Measurements from ENCODE around the gene RSRP1. TPM values are rescaled to one million over a fixed set of nuclear protein-coding genes. Genes with fewer than 3 reads are reported as not detected.
A peak's percentile ranks its signal among the peaks of the same experiment; 100 is the strongest.
"Not testable (repeated sequence)": the region's sequence is repeated elsewhere in the genome, so short reads cannot be mapped to it uniquely, and the experiment has no call there.

RSRP1 gene
- total RNA-seq, 1 experiment from 2014 or later, result 82.9 TPM

DNA sequence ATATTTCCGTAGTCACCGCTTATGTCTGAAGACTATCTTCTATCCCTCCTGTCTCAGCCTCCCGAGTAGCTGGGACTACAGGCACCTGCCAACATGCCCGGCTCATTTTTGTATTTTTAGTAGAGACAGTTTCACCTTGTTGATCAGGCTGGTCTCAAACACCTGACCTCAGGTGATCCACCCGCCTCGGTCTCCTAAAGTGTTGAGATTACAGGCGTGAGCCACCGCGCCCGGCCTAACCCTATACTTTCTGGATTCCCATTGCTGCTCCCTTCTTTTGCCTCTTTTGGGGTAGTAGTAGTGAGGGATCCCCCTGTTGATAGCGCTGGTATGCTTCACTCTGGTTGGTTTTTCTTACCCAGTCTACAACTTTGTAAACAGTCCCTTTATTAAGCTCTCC is 9.2 kb downstream of the RSRP1 start:
- no peak for DNase-seq (ENCODE audit: low read depth, low spot score)
- BruUV-seq (replicated peaks), result no TSS peak
- Histone ChIP-seq H3K9ac (ENCODE audit: low read length) (no peak overlapping the region), H3K27me3 (ENCODE audit: insufficient read depth, low read length) (no peaks in the 10 kb centered on the region), H3K4me3 (replicated peaks in 1 of 2; ENCODE audit: low read depth in 1 of 2, low read length in 2 of 2) (no peak overlapping the region), H3K4me1 (ENCODE audit: control insufficient read depth in 1 of 2, insufficient read depth in 2 of 2, low read length in 2 of 2) (peaks cover 34 to 46% of the 10 kb centered on the region in 2 experiments), H3K4me2 (ENCODE audit: low read length) (no peak overlapping the region), H3K79me2 (ENCODE audit: insufficient read depth, low read length) (peaks cover 29% of the 10 kb centered on the region), H3K27ac (ENCODE audit: low read depth, low read length) (peak overlapping the region; percentile 28; the same call in 1 of the 2 replicates), H2AFZ (ENCODE audit: low read depth, low read length, poor library complexity, severe bottlenecking) (no peak overlapping the region), H3K9me3 (ENCODE audit: control insufficient read depth in 1 of 2, insufficient read depth in 1 of 2, low read depth in 1 of 2, low read length in 2 of 2) (no peaks in the 10 kb centered on the region), H3K36me3 (ENCODE audit: control insufficient read depth in 1 of 2, insufficient read depth in 2 of 2, low read length in 2 of 2) (peaks cover 4 to 11% of the 10 kb centered on the region in 2 experiments; a peak in 3 of 4 replicates), H4K20me1 (ENCODE audit: insufficient read depth) (no peaks in the 10 kb centered on the region), H3K9me2 (ENCODE audit: insufficient read depth) (no peaks in the 10 kb centered on the region)
- intact Hi-C loops (cut with micrococcal nuclease), result no loop called here
- CTCF ChIA-PET, result no interaction called here
- ATAC-seq, result no peak
- POLR2A ChIA-PET, result interaction anchor here (1.1 to 1.7 kb wide), 2 partner anchors 9 kb away, joined by 3 to 7 read pairs; partner anchors contain the start of gene RSRP1
- TF ChIP-seq POLR2AphosphoS5 (IDR thresholded peaks at IDR 0.05; ENCODE audit: low read depth, low read length), result no peak
- TF ChIP-seq EGR1 (IDR thresholded peaks at IDR 0.05; ENCODE audit: low read depth), result no peak
- no peak for TF ChIP-seq YY1 (IDR thresholded peaks at IDR 0.05; ENCODE audit: extremely low read depth, insufficient replicate concordance, low read depth, low read length)
- TF ChIP-seq, protein P1, sequence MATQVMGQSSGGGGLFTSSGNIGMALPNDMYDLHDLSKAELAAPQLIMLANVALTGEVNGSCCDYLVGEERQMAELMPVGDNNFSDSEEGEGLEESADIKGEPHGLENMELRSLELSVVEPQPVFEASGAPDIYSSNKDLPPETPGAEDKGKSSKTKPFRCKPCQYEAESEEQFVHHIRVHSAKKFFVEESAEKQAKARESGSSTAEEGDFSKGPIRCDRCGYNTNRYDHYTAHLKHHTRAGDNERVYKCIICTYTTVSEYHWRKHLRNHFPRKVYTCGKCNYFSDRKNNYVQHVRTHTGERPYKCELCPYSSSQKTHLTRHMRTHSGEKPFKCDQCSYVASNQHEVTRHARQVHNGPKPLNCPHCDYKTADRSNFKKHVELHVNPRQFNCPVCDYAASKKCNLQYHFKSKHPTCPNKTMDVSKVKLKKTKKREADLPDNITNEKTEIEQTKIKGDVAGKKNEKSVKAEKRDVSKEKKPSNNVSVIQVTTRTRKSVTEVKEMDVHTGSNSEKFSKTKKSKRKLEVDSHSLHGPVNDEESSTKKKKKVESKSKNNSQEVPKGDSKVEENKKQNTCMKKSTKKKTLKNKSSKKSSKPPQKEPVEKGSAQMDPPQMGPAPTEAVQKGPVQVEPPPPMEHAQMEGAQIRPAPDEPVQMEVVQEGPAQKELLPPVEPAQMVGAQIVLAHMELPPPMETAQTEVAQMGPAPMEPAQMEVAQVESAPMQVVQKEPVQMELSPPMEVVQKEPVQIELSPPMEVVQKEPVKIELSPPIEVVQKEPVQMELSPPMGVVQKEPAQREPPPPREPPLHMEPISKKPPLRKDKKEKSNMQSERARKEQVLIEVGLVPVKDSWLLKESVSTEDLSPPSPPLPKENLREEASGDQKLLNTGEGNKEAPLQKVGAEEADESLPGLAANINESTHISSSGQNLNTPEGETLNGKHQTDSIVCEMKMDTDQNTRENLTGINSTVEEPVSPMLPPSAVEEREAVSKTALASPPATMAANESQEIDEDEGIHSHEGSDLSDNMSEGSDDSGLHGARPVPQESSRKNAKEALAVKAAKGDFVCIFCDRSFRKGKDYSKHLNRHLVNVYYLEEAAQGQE (IDR thresholded peaks at IDR 0.05; ENCODE audit: low read depth), result no peak
- no peak for TF ChIP-seq TCF7L2 (IDR thresholded peaks at IDR 0.05; ENCODE audit: borderline replicate concordance, extremely low read depth, insufficient read depth, insufficient read length)
- no peak for TF ChIP-seq POLR2A (IDR thresholded peaks at IDR 0.05; ENCODE audit: borderline replicate concordance, extremely low read depth, insufficient read depth, insufficient read length)
- RAD21 ChIA-PET (ENCODE audit: low non-redundant PET in 1 of 2, low total read pairs in 2 of 2, uncharacterized antibody in 2 of 2, unreplicated experiment in 2 of 2), result no interaction called here

DNA sequence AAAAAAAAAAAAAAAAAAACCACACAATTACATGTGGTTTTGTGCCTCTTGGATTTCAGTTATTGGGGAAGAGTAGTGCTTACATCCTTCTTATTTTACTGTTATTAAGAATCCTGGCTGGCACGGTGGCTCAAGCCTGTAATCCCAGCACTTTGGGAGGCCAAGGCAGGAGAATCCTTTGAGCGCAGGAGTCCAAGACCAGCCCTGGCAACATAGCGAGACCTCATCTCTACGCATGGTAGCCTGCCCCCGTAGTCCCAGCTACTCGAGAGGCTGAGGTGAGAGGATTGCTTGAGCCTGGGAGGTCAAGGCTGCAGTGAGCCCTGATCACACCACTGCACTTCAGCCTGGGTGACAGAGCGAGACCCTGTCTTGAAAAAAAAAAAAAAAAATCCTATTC is 11.0 kb downstream of the RSRP1 start:
- ATAC-seq; H3K9me3 ChIP-seq (ENCODE audit: control insufficient read depth in 1 of 2, insufficient read depth in 1 of 2, low read depth in 1 of 2, low read length in 2 of 2); H3K4me3 ChIP-seq (replicated peaks in 1 of 2; ENCODE audit: low read depth in 1 of 2, low read length in 2 of 2); H3K9me2 ChIP-seq (ENCODE audit: insufficient read depth); intact Hi-C loops (cut with micrococcal nuclease); H3K36me3 ChIP-seq (ENCODE audit: control insufficient read depth in 1 of 2, insufficient read depth in 2 of 2, low read length in 2 of 2); H3K27me3 ChIP-seq (ENCODE audit: insufficient read depth, low read length); BruUV-seq (replicated peaks); H3K9ac ChIP-seq (ENCODE audit: low read length); H4K20me1 ChIP-seq (ENCODE audit: insufficient read depth); H2AFZ ChIP-seq (ENCODE audit: low read depth, low read length, poor library complexity, severe bottlenecking); DNase-seq (ENCODE audit: low read depth, low spot score): not testable (repeated sequence)
- Histone ChIP-seq H3K4me2 (ENCODE audit: low read length) (0 out of 2 replicates have a peak overlapping the region, but pooled peaks have one; percentile 47), H3K4me1 (ENCODE audit: control insufficient read depth in 1 of 2, insufficient read depth in 2 of 2, low read length in 2 of 2) (peaks cover 35 to 50% of the 10 kb centered on the region in 2 experiments), H3K27ac (ENCODE audit: low read depth, low read length) (peak overlapping the region; percentile 30; the same call in 1 of the 2 replicates), H3K79me2 (ENCODE audit: insufficient read depth, low read length) (peaks cover 27% of the 10 kb centered on the region)
- CTCF ChIA-PET, result interaction anchor here (0.7 kb wide), 1 partner anchor 821 kb away, joined by 3 read pairs; the partner anchor contains the start of gene NIPAL3
- POLR2A ChIA-PET, result interaction anchor here (0.7 to 1.7 kb wide), 2 partner anchors 11 to 52 kb away, joined by 4 to 7 read pairs; partner anchors contain the start of gene RSRP1
- RAD21 ChIA-PET (ENCODE audit: low non-redundant PET in 1 of 2, low total read pairs in 2 of 2, uncharacterized antibody in 2 of 2, unreplicated experiment in 2 of 2), result interaction anchor here in 1 of 2 experiments (0.6 kb wide), 1 partner anchor 823 kb away, joined by 4 read pairs; the partner anchor contains the start of gene STPG1

DNA sequence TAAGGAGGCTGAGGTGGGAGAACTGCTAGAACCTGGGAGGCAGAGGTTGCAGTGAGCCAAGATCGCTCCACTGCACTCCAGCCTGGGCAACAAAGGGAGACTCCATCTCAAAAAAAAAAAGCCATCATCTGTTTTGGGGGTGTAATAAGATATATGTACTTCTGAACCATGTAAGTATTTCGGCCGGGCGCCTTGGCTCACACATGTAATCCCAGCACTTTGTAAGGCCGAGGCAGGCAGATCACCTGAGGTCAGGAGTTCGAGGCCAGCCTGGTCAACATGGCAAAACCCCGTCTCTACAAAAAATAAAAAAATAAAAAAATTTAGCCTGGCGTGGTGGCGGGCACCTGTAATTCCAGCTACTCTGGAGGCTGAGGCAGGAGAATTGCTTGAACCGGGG is 11.8 kb downstream of the RSRP1 start:
- H3K27ac ChIP-seq (ENCODE audit: low read depth, low read length); H4K20me1 ChIP-seq (ENCODE audit: insufficient read depth); H3K9me3 ChIP-seq (ENCODE audit: control insufficient read depth in 1 of 2, insufficient read depth in 1 of 2, low read depth in 1 of 2, low read length in 2 of 2); H3K4me3 ChIP-seq (replicated peaks in 1 of 2; ENCODE audit: low read depth in 1 of 2, low read length in 2 of 2); H3K27me3 ChIP-seq (ENCODE audit: insufficient read depth, low read length); intact Hi-C loops (cut with micrococcal nuclease); H2AFZ ChIP-seq (ENCODE audit: low read depth, low read length, poor library complexity, severe bottlenecking); H3K9ac ChIP-seq (ENCODE audit: low read length); H3K36me3 ChIP-seq (ENCODE audit: control insufficient read depth in 1 of 2, insufficient read depth in 2 of 2, low read length in 2 of 2); H3K9me2 ChIP-seq (ENCODE audit: insufficient read depth); DNase-seq (ENCODE audit: low read depth, low spot score); H3K4me2 ChIP-seq (ENCODE audit: low read length); ATAC-seq; BruUV-seq (replicated peaks): not testable (repeated sequence)
- ChIA-PET POLR2A (interaction anchor here (0.7 kb wide), 1 partner anchor 52 kb away, joined by 4 read pairs; no protein-coding TSS in a partner anchor), CTCF (interaction anchor here (0.7 kb wide), 1 partner anchor 820 kb away, joined by 3 read pairs; the partner anchor contains the start of gene NIPAL3), RAD21 (ENCODE audit: low non-redundant PET in 1 of 2, low total read pairs in 2 of 2, uncharacterized antibody in 2 of 2, unreplicated experiment in 2 of 2) (interaction anchor here in 1 of 2 experiments (0.6 kb wide), 1 partner anchor 822 kb away, joined by 4 read pairs; the partner anchor contains the start of gene STPG1)
- peaks cover 35% of the 10 kb centered on the region for H3K79me2 ChIP-seq (ENCODE audit: insufficient read depth, low read length)
- peaks cover 33 to 45% of the 10 kb centered on the region in 2 experiments for H3K4me1 ChIP-seq (ENCODE audit: control insufficient read depth in 1 of 2, insufficient read depth in 2 of 2, low read length in 2 of 2)
